ENCODE data around the gene GLB1L2.

GLB1L2 gene

GRCh38 chr11:134340354-134340964 lies 8.7 kb downstream of the GLB1L2 start:
- H3K79me2 ChIP-seq (ENCODE audit: insufficient read depth, low read length): no peaks in the 10 kb centered on the region
- H3K9ac ChIP-seq (ENCODE audit: low read length): no peak overlapping the region
- H3K9me3 ChIP-seq (ENCODE audit: insufficient read depth, low read length): no peaks in the 10 kb centered on the region
- no peaks in the 10 kb centered on the region for H3K27me3 ChIP-seq (ENCODE audit: low read length)
- no peaks in the 10 kb centered on the region for H3K36me3 ChIP-seq (ENCODE audit: low read length)
- no peaks in the 10 kb centered on the region for H3F3A ChIP-seq (ENCODE audit: insufficient read depth)
- H3K4me2 ChIP-seq (ENCODE audit: low read depth, low read length, poor library complexity, severe bottlenecking): no peak overlapping the region
- no peak overlapping the region for H2AFZ ChIP-seq (ENCODE audit: low read depth, low read length, severe bottlenecking)
- no peaks in the 10 kb centered on the region for H3K9me2 ChIP-seq (replicated peaks; ENCODE audit: insufficient read depth, low read length)
- no peak overlapping the region for H3K27ac ChIP-seq (ENCODE audit: low read depth, low read length)
- TF ChIP-seq EZH2phosphoT487 (conservative IDR thresholded peaks at IDR 0.05; ENCODE audit: low read length) (no peak), CTCF (IDR thresholded peaks at IDR 0.05; ENCODE audit: insufficient read depth, low read length, poor library complexity, severe bottlenecking) (no peak)
- H3K4me3 ChIP-seq (ENCODE audit: insufficient read depth, low read length, poor library complexity, severe bottlenecking): no peak overlapping the region
- no peaks in the 10 kb centered on the region for H4K20me1 ChIP-seq (ENCODE audit: low read depth, low read length)

GRCh38 chr11:134341805-134342571 lies 10.2 kb downstream of the GLB1L2 start:
- Histone ChIP-seq H3K27ac (ENCODE audit: low read depth, low read length) (no peak overlapping the region), H3K4me3 (ENCODE audit: insufficient read depth, low read length, poor library complexity, severe bottlenecking) (no peak overlapping the region), H3K9me3 (ENCODE audit: insufficient read depth, low read length) (no peaks in the 10 kb centered on the region), H4K20me1 (ENCODE audit: low read depth, low read length) (no peaks in the 10 kb centered on the region), H3K36me3 (ENCODE audit: low read length) (no peaks in the 10 kb centered on the region), H3K9me2 (replicated peaks; ENCODE audit: insufficient read depth, low read length) (no peaks in the 10 kb centered on the region), H3K9ac (ENCODE audit: low read length) (no peak overlapping the region), H3K79me2 (ENCODE audit: insufficient read depth, low read length) (no peaks in the 10 kb centered on the region), H3K4me2 (ENCODE audit: low read depth, low read length, poor library complexity, severe bottlenecking) (no peak overlapping the region), H2AFZ (ENCODE audit: low read depth, low read length, severe bottlenecking) (no peak overlapping the region), H3K27me3 (ENCODE audit: low read length) (no peaks in the 10 kb centered on the region), H3F3A (ENCODE audit: insufficient read depth) (no peaks in the 10 kb centered on the region)
- no peak for TF ChIP-seq CTCF (IDR thresholded peaks at IDR 0.05; ENCODE audit: insufficient read depth, low read length, poor library complexity, severe bottlenecking)
- no peak for TF ChIP-seq EZH2phosphoT487 (conservative IDR thresholded peaks at IDR 0.05; ENCODE audit: low read length)

GRCh38 chr11:134342572-134343340 lies 11.0 kb downstream of the GLB1L2 start:
- H3K27me3 ChIP-seq (ENCODE audit: low read length): no peaks in the 10 kb centered on the region
- TF ChIP-seq EZH2phosphoT487 (conservative IDR thresholded peaks at IDR 0.05; ENCODE audit: low read length) (no peak), CTCF (IDR thresholded peaks at IDR 0.05; ENCODE audit: insufficient read depth, low read length, poor library complexity, severe bottlenecking) (no peak)
- no peak overlapping the region for H3K4me2 ChIP-seq (ENCODE audit: low read depth, low read length, poor library complexity, severe bottlenecking)
- no peaks in the 10 kb centered on the region for H3K9me2 ChIP-seq (replicated peaks; ENCODE audit: insufficient read depth, low read length)
- no peak overlapping the region for H3K27ac ChIP-seq (ENCODE audit: low read depth, low read length)
- no peaks in the 10 kb centered on the region for H3K79me2 ChIP-seq (ENCODE audit: insufficient read depth, low read length)
- H3K9ac ChIP-seq (ENCODE audit: low read length): no peak overlapping the region
- H2AFZ ChIP-seq (ENCODE audit: low read depth, low read length, severe bottlenecking): no peak overlapping the region
- H3F3A ChIP-seq (ENCODE audit: insufficient read depth): no peaks in the 10 kb centered on the region
- no peak overlapping the region for H3K4me3 ChIP-seq (ENCODE audit: insufficient read depth, low read length, poor library complexity, severe bottlenecking)
- H3K9me3 ChIP-seq (ENCODE audit: insufficient read depth, low read length): no peaks in the 10 kb centered on the region
- no peaks in the 10 kb centered on the region for H4K20me1 ChIP-seq (ENCODE audit: low read depth, low read length)
- no peaks in the 10 kb centered on the region for H3K36me3 ChIP-seq (ENCODE audit: low read length)
